Neural progenitor cell (in vitro differentiated cells): ENCODE data around the gene ALDOA. TPM values are rescaled to one million over a fixed set of nuclear protein-coding genes. Genes with fewer than 3 reads are reported as not detected.
"Not testable (repeated sequence)": the region's sequence is repeated elsewhere in the genome, so short reads cannot be mapped to it uniquely, and the experiment has no call there.

Source experiments
- DNase-seq: peaks from one replicate; pipeline ENCODE4 v3.0.0-alpha.2; 2016; ENCODE audit warnings: low spot score
- H2AFZ ChIP-seq: fragments of 200-600 bp; sonication (generic); replicated peaks from 2 replicates; pipeline ENCODE4 v1.6.1; 2016; ENCODE audit warnings: antibody characterized with exemption
- H3F3A ChIP-seq: fragments of 200-600 bp; sonication (generic); 2 replicates; pipeline ENCODE4 v1.6.1; 2016; ENCODE audit warnings: antibody characterized with exemption, low read depth
- H3K27ac ChIP-seq: fragments of 200-600 bp; sonication (generic); 2 replicates; pipeline ENCODE4 v1.5.1; 2016; ENCODE audit warnings: mild to moderate bottlenecking
- H3K27me3 ChIP-seq: fragments of 200-600 bp; sonication (generic); 2 replicates; pipeline ENCODE4 v1.6.1; 2016; ENCODE audit warnings: mild to moderate bottlenecking, moderate library complexity
- H3K36me3 ChIP-seq: fragments of 200-600 bp; sonication (generic); 2 replicates; pipeline ENCODE4 v1.5.1; 2016
- H3K4me1 ChIP-seq: fragments of 200-600 bp; sonication (generic); 2 replicates; pipeline ENCODE4 v1.6.1; 2016; ENCODE audit warnings: mixed run types
- H3K4me2 ChIP-seq: fragments of 200-600 bp; sonication (generic); 2 replicates; pipeline ENCODE4 v1.6.1; 2016
- H3K4me3 ChIP-seq: fragments of 200-600 bp; sonication (generic); 2 replicates; pipeline ENCODE4 v1.5.1; 2016
- H3K79me2 ChIP-seq: fragments of 200-600 bp; sonication (generic); 2 replicates; pipeline ENCODE4 v1.6.1; 2016; ENCODE audit warnings: low read depth
- H3K9ac ChIP-seq: fragments of 200-600 bp; sonication (generic); 2 replicates; pipeline ENCODE4 v1.6.1; 2016
- H3K9me3 ChIP-seq: fragments of 200-600 bp; sonication (generic); 2 replicates; pipeline ENCODE4 v1.5.1; 2016; ENCODE audit warnings: low read depth
- H4K20me1 ChIP-seq: fragments of 200-600 bp; sonication (generic); 2 replicates; pipeline ENCODE4 v1.6.1; 2016; ENCODE audit warnings: low read depth
- H3K27ac Mint-ChIP-seq: 3 replicates; pipeline ENCODE4 v1.8.0; 2021; ENCODE audit warnings: mixed read lengths
- H3K27me3 Mint-ChIP-seq: 2 replicates; pipeline ENCODE4 v1.8.0; 2022; ENCODE audit warnings: low read depth, mild to moderate bottlenecking, inconsistent platforms, moderate library complexity, mixed read lengths; ENCODE audit not compliant: insufficient read depth
- H3K36me3 Mint-ChIP-seq: 3 replicates; pipeline ENCODE4 v1.8.0; 2021; ENCODE audit warnings: mixed read lengths
- H3K4me1 Mint-ChIP-seq: 3 replicates; pipeline ENCODE4 v1.8.0; 2021; ENCODE audit warnings: mixed read lengths
- H3K4me3 Mint-ChIP-seq: 3 replicates; pipeline ENCODE4 v1.8.0; 2021; ENCODE audit warnings: mild to moderate bottlenecking, moderate library complexity, mixed read lengths
- H3K9me3 Mint-ChIP-seq: 3 replicates; pipeline ENCODE4 v1.8.0; 2020; ENCODE audit warnings: mixed read lengths
- CTCF ChIP-seq: fragments of 200-600 bp; sonication (generic); IDR thresholded peaks from 2 replicates; pipeline ENCODE4 v1.5.1; 2017; ENCODE audit warnings: antibody characterized with exemption, mild to moderate bottlenecking
- EZH2 ChIP-seq: fragments of 200-600 bp; sonication (generic); IDR thresholded peaks from 2 replicates; pipeline ENCODE4 v1.6.1; 2017; ENCODE audit warnings: antibody characterized with exemption, mild to moderate bottlenecking, moderate library complexity
- EZH2phosphoT487 ChIP-seq: fragments of 200-600 bp; sonication (generic); IDR thresholded peaks from 2 replicates; pipeline ENCODE4 v1.6.1; 2017; ENCODE audit warnings: antibody characterized with exemption
- total RNA-seq: library from RNA; depleted of rRNA; stranded (reverse); fragments of >200 nt; gene quantifications from 2 replicates; pipeline ENCODE4 v1.2.3, GENCODE V29; 2015; ENCODE audit warnings: low replicate concordance

The ALDOA gene
- total RNA-seq, 1 donor from 2014 or later, result 469 TPM

GRCh38 chr16:30113031-30113710 is 47.6 kb downstream of the ALDOA start, which contains the start of gene GDPD3:
TSS of gene GDPD3 (minus strand) at chr16:30113537. CDS start at chr16:30113478, 59 bp downstream.
- Histone ChIP-seq H4K20me1 (peaks cover 39% of the 10 kb centered on the region), H3F3A (peaks cover 42% of the 10 kb centered on the region), H3K36me3 (no peaks in the 10 kb centered on the region), H3K4me3 (no peak within 1 kb of the TSS), H2AFZ (no peak within 1 kb of the TSS), H3K27ac (peak within 1 kb of the TSS; percentile 65), H3K4me1 (no peaks in the 10 kb centered on the region), H3K79me2 (no peaks in the 10 kb centered on the region), H3K4me2 (no peak within 1 kb of the TSS), H3K27me3 (no peaks in the 10 kb centered on the region), H3K9me3 (no peaks in the 10 kb centered on the region), H3K9ac (no peak within 1 kb of the TSS)
- TF ChIP-seq CTCF (no peak), EZH2 (no peak)
- Mint-ChIP-seq H3K4me1 (peaks cover 5% of the 10 kb centered on the region), H3K27ac (no peak within 1 kb of the TSS), H3K27me3 (peaks cover 6% of the 10 kb centered on the region), H3K4me3 (peak within 1 kb of the TSS; percentile 41), H3K9me3 (no peaks in the 10 kb centered on the region), H3K36me3 (peaks cover 4% of the 10 kb centered on the region)
- peak; percentile 39 for DNase-seq

- peak overlapping the region; percentile 65 for H3K27ac ChIP-seq
These were observed 48.3 kb downstream of the ALDOA start for GRCh38 chr16:30113711-30114333.

GRCh38 chr16:30114411-30114810 is 48.9 kb downstream of the ALDOA start:
- Histone ChIP-seq H3K79me2 (no peaks in the 10 kb centered on the region), H3K9me3 (no peaks in the 10 kb centered on the region), H3K9ac (no peak overlapping the region), H2AFZ (no peak overlapping the region), H3K27ac (peak overlapping the region; percentile 65), H3F3A (peaks cover 37% of the 10 kb centered on the region), H3K4me2 (no peak overlapping the region), H3K4me3 (no peak overlapping the region), H3K4me1 (no peaks in the 10 kb centered on the region), H3K27me3 (no peaks in the 10 kb centered on the region), H4K20me1 (peaks cover 35% of the 10 kb centered on the region), H3K36me3 (no peaks in the 10 kb centered on the region)
- Mint-ChIP-seq H3K4me3 (no peak overlapping the region), H3K36me3 (peaks cover 9% of the 10 kb centered on the region), H3K27ac (no peak overlapping the region), H3K9me3 (no peaks in the 10 kb centered on the region), H3K4me1 (peaks cover 5% of the 10 kb centered on the region), H3K27me3 (peaks cover 6% of the 10 kb centered on the region)
- no peak for DNase-seq
- no peak for TF ChIP-seq EZH2phosphoT487
- TF ChIP-seq EZH2, result no peak
- TF ChIP-seq CTCF, result no peak

More at GRCh38 chr16:30113711-30114333, 48.3 kb downstream of the ALDOA start:
- Mint-ChIP-seq H3K4me1 (peaks cover 5% of the 10 kb centered on the region), H3K4me3 (peak overlapping the region; percentile 41), H3K27me3 (peaks cover 6% of the 10 kb centered on the region), H3K36me3 (peaks cover 6% of the 10 kb centered on the region), H3K9me3 (no peaks in the 10 kb centered on the region), H3K27ac (no peak overlapping the region)
- Histone ChIP-seq H3K4me2 (no peak overlapping the region), H3K4me1 (no peaks in the 10 kb centered on the region), H4K20me1 (peaks cover 35% of the 10 kb centered on the region), H3K9me3 (no peaks in the 10 kb centered on the region), H3K27me3 (no peaks in the 10 kb centered on the region), H3K4me3 (no peak overlapping the region), H2AFZ (no peak overlapping the region), H3K79me2 (no peaks in the 10 kb centered on the region), H3F3A (peaks cover 42% of the 10 kb centered on the region), H3K36me3 (no peaks in the 10 kb centered on the region), H3K9ac (no peak overlapping the region)
- DNase-seq, result no peak
- TF ChIP-seq EZH2phosphoT487 (no peak), EZH2 (no peak), CTCF (no peak)

GRCh38 chr16:30114833-30115232 is 49.3 kb downstream of the ALDOA start:
- not testable (repeated sequence) for H3K27ac ChIP-seq, H3K4me3 Mint-ChIP-seq, H3K79me2 ChIP-seq, H3K9me3 Mint-ChIP-seq, H3K4me2 ChIP-seq, H3K4me1 Mint-ChIP-seq, DNase-seq, H3K9ac ChIP-seq, H3K27me3 ChIP-seq, H3K36me3 ChIP-seq, H3K27ac Mint-ChIP-seq, H3K4me3 ChIP-seq, H3K9me3 ChIP-seq, H3K27me3 Mint-ChIP-seq, H2AFZ ChIP-seq, H3K4me1 ChIP-seq
- Histone ChIP-seq H3F3A (peaks cover 33% of the 10 kb centered on the region), H4K20me1 (peaks cover 33% of the 10 kb centered on the region)
- H3K36me3 Mint-ChIP-seq, result peaks cover 11% of the 10 kb centered on the region
